Prostate gland (tissue), 2 donors: ENCODE data around the gene BCL11B.

Source experiments
- CTCF ChIP-seq, 4 experiments: fragments of 200-600 bp in 2 of 4; fragments of 450-650 bp in 2 of 4; sonication (generic) in 2 of 4; IDR thresholded peaks; 1 replicate in 3 of 4; 2 replicates in 1 of 4; pipeline ENCODE4 v1.5.1; 2016 to 2019; ENCODE audit warnings: antibody characterized with exemption in 4 of 4, mild to moderate bottlenecking in 2 of 4, moderate library complexity in 2 of 4
- POLR2A ChIP-seq: fragments of 450-650 bp; IDR thresholded peaks from one replicate; pipeline ENCODE4 v1.6.1; 2016; ENCODE audit warnings: antibody characterized with exemption, mild to moderate bottlenecking
- POLR2AphosphoS5 ChIP-seq: sonication (generic); formaldehyde crosslinking; IDR thresholded peaks from one replicate; pipeline ENCODE4 v1.6.1; 2017; ENCODE audit warnings: antibody characterized with exemption

- TF ChIP-seq CTCF (IDR thresholded peaks at IDR 0.05) (no peak), POLR2AphosphoS5 (no peak), POLR2A (no peak)
Observed at GRCh38 chr14:99173086-99173485, 98.9 kb downstream of the BCL11B start.
